ENCODE data around the gene B3GAT2. TPM values are rescaled to one million over a fixed set of nuclear protein-coding genes. Genes with fewer than 3 reads are reported as not detected.

B3GAT2 gene, protein sequence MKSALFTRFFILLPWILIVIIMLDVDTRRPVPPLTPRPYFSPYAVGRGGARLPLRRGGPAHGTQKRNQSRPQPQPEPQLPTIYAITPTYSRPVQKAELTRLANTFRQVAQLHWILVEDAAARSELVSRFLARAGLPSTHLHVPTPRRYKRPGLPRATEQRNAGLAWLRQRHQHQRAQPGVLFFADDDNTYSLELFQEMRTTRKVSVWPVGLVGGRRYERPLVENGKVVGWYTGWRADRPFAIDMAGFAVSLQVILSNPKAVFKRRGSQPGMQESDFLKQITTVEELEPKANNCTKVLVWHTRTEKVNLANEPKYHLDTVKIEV
- total RNA-seq: under 0.01 TPM in 1 of 2 replicates, not detected in the other

GRCh38 chr6:70956451-70957283 lies at the start of gene B3GAT2:
Gene B3GAT2, minus strand, starts transcription at chr6:70957060. Its CDS starts 631 bp downstream, at chr6:70956429.

